Embryonic facial prominence (tissue), 1 donor: ENCODE results near the gene MTG2.

Source experiments
- DNase-seq: peaks from one replicate; pipeline ENCODE4 v3.0.0-alpha.2; 2016; ENCODE audit errors: extremely low spot score

The MTG2 gene

GRCh38 chr20:62246872-62247652 lies 64.2 kb downstream of the MTG2 start:
- DNase-seq: no peak

GRCh38 chr20:62248890-62249560 lies 66.2 kb downstream of the MTG2 start:
- no peak for DNase-seq

GRCh38 chr20:62252342-62252966 lies 69.6 kb downstream of the MTG2 start:
- no peak for DNase-seq
